Loucy (cell line): ENCODE data around the gene CAMTA1.

Experiments
- CTCF ChIP-seq: fragments of 200-600 bp; sonication (generic); conservative IDR thresholded peaks from 2 replicates; pipeline ENCODE4 v1.5.1; 2014; ENCODE audit warnings: mild to moderate bottlenecking, antibody characterized with exemption, low read length
- EZH2phosphoT487 ChIP-seq: fragments of 200-600 bp; IDR thresholded peaks from 2 replicates; pipeline ENCODE4 v1.6.1; 2018; ENCODE audit warnings: antibody characterized with exemption, mild to moderate bottlenecking, moderate library complexity, borderline replicate concordance

GRCh38 chr1:6802893-6803292 lies 17.6 kb downstream of the CAMTA1 start:
- TF ChIP-seq CTCF, result no peak
- no peak for TF ChIP-seq EZH2phosphoT487
